ENCODE measurements around the gene DNAJC12.

The DNAJC12 gene

GRCh38 chr10:67819768-67820204 lies 18.2 kb downstream of the DNAJC12 start:
- H3K27ac Mint-ChIP-seq = no peak overlapping the region
- peak in 1 of 2 donors; percentile 23 for ATAC-seq (replicated peaks)
- H3K27me3 Mint-ChIP-seq = no peaks in the 10 kb centered on the region
- no peaks in the 10 kb centered on the region for H3K4me1 Mint-ChIP-seq
- H3K36me3 Mint-ChIP-seq = no peaks in the 10 kb centered on the region
- H3K9me3 Mint-ChIP-seq = peaks cover 0 to 1% of the 10 kb centered on the region in 2 donors
- no peak overlapping the region for H3K4me3 Mint-ChIP-seq
- no peak for DNase-seq

GRCh38 chr10:67818323-67818722 lies 19.7 kb downstream of the DNAJC12 start:
- no peak for DNase-seq
- Mint-ChIP-seq H3K4me1 (no peaks in the 10 kb centered on the region), H3K27me3 (no peaks in the 10 kb centered on the region)

GRCh38 chr10:67816719-67817118 lies 21.3 kb downstream of the DNAJC12 start:
- H3K27ac Mint-ChIP-seq = peak overlapping the region; percentile 47
- ATAC-seq (replicated peaks) (no peak), DNase-seq (no peak)
- H3K36me3 Mint-ChIP-seq = no peaks in the 10 kb centered on the region
- H3K27me3 Mint-ChIP-seq = no peaks in the 10 kb centered on the region
- peaks cover 0 to 1% of the 10 kb centered on the region in 2 donors for H3K9me3 Mint-ChIP-seq
- H3K4me3 Mint-ChIP-seq = no peak overlapping the region
- no peaks in the 10 kb centered on the region for H3K4me1 Mint-ChIP-seq

More at GRCh38 chr10:67818323-67818722, 19.7 kb downstream of the DNAJC12 start:
- H3K36me3 Mint-ChIP-seq = no peaks in the 10 kb centered on the region
- no peak for ATAC-seq (replicated peaks)
- H3K27ac Mint-ChIP-seq = no peak overlapping the region
- peaks cover 0 to 1% of the 10 kb centered on the region in 2 donors for H3K9me3 Mint-ChIP-seq
- H3K4me3 Mint-ChIP-seq = no peak overlapping the region

- no peaks in the 10 kb centered on the region for H3K27me3 Mint-ChIP-seq
- ATAC-seq (replicated peaks) (no peak), DNase-seq (no peak)
- H3K4me3 Mint-ChIP-seq = no peak overlapping the region
- no peaks in the 10 kb centered on the region for H3K4me1 Mint-ChIP-seq
- H3K27ac Mint-ChIP-seq = no peak overlapping the region
- peaks cover 0 to 1% of the 10 kb centered on the region in 2 donors for H3K9me3 Mint-ChIP-seq
- H3K36me3 Mint-ChIP-seq = no peaks in the 10 kb centered on the region
These were observed 22.4 kb downstream of the DNAJC12 start for GRCh38 chr10:67815571-67816059.

- no peak for DNase-seq
- H3K9me3 Mint-ChIP-seq = no peaks in the 10 kb centered on the region
- H3K4me3 Mint-ChIP-seq = no peak overlapping the region
- peaks cover 0 to 4% of the 10 kb centered on the region in 2 donors for H3K27me3 Mint-ChIP-seq
- H3K27ac Mint-ChIP-seq = no peak overlapping the region
- no peak for ATAC-seq (replicated peaks)
- H3K4me1 Mint-ChIP-seq = no peaks in the 10 kb centered on the region
- H3K36me3 Mint-ChIP-seq = no peaks in the 10 kb centered on the region
These were observed 26.0 kb downstream of the DNAJC12 start for GRCh38 chr10:67812007-67812406.

- Mint-ChIP-seq H3K9me3 (no peaks in the 10 kb centered on the region), H3K4me3 (no peak overlapping the region), H3K27ac (no peak overlapping the region), H3K4me1 (no peaks in the 10 kb centered on the region), H3K36me3 (no peaks in the 10 kb centered on the region), H3K27me3 (peaks cover 0 to 4% of the 10 kb centered on the region in 2 donors)
- DNase-seq = no peak
- no peak for ATAC-seq (replicated peaks)
These were observed 28.9 kb downstream of the DNAJC12 start for GRCh38 chr10:67809107-67809506.

- Mint-ChIP-seq H3K4me1 (no peaks in the 10 kb centered on the region), H3K9me3 (no peaks in the 10 kb centered on the region), H3K27ac (no peak overlapping the region), H3K4me3 (no peak overlapping the region), H3K36me3 (no peaks in the 10 kb centered on the region), H3K27me3 (peaks cover 0 to 4% of the 10 kb centered on the region in 2 donors)
- DNase-seq (no peak), ATAC-seq (replicated peaks) (no peak)
These were observed 29.3 kb downstream of the DNAJC12 start for GRCh38 chr10:67808704-67809103.

GRCh38 chr10:67807855-67808456 lies 30.0 kb downstream of the DNAJC12 start:
- Mint-ChIP-seq H3K4me1 (no peaks in the 10 kb centered on the region), H3K27me3 (peaks cover 0 to 4% of the 10 kb centered on the region in 2 donors), H3K4me3 (no peak overlapping the region), H3K9me3 (no peaks in the 10 kb centered on the region), H3K36me3 (no peaks in the 10 kb centered on the region), H3K27ac (no peak overlapping the region)
- DNase-seq = no peak
- no peak for ATAC-seq (replicated peaks)

GRCh38 chr10:67804395-67804678 lies 33.7 kb downstream of the DNAJC12 start:
- no peaks in the 10 kb centered on the region for H3K36me3 Mint-ChIP-seq
- no peak overlapping the region for H3K27ac Mint-ChIP-seq
- no peaks in the 10 kb centered on the region for H3K4me1 Mint-ChIP-seq
- H3K9me3 Mint-ChIP-seq = no peaks in the 10 kb centered on the region
- peaks cover 0 to 4% of the 10 kb centered on the region in 2 donors for H3K27me3 Mint-ChIP-seq
- H3K4me3 Mint-ChIP-seq = no peak overlapping the region
- DNase-seq = no peak
- ATAC-seq (replicated peaks) = no peak

GRCh38 chr10:67803588-67804394 lies 34.2 kb downstream of the DNAJC12 start:
- no peaks in the 10 kb centered on the region for H3K9me3 Mint-ChIP-seq
- no peak overlapping the region for H3K4me3 Mint-ChIP-seq

GRCh38 chr10:67802767-67803538 lies 35.0 kb downstream of the DNAJC12 start:
- Mint-ChIP-seq H3K27ac (no peak overlapping the region), H3K4me3 (no peak overlapping the region), H3K4me1 (no peaks in the 10 kb centered on the region), H3K9me3 (no peaks in the 10 kb centered on the region), H3K36me3 (no peaks in the 10 kb centered on the region), H3K27me3 (no peaks in the 10 kb centered on the region)
- DNase-seq (no peak), ATAC-seq (replicated peaks) (no peak)

More at GRCh38 chr10:67803588-67804394, 34.2 kb downstream of the DNAJC12 start:
- Mint-ChIP-seq H3K36me3 (no peaks in the 10 kb centered on the region), H3K27me3 (peaks cover 0 to 4% of the 10 kb centered on the region in 2 donors), H3K4me1 (no peaks in the 10 kb centered on the region), H3K27ac (no peak overlapping the region)
- no peak for DNase-seq
- ATAC-seq (replicated peaks) = no peak

GRCh38 chr10:67801118-67801517 lies 36.9 kb downstream of the DNAJC12 start:
- no peak for ATAC-seq (replicated peaks)
- no peak for DNase-seq
- Mint-ChIP-seq H3K27me3 (no peaks in the 10 kb centered on the region), H3K9me3 (no peaks in the 10 kb centered on the region), H3K27ac (no peak overlapping the region), H3K4me1 (no peaks in the 10 kb centered on the region), H3K4me3 (no peak overlapping the region), H3K36me3 (no peaks in the 10 kb centered on the region)

GRCh38 chr10:67794909-67795460 lies 43.0 kb downstream of the DNAJC12 start:
- H3K36me3 Mint-ChIP-seq = no peaks in the 10 kb centered on the region
- no peak overlapping the region for H3K27ac Mint-ChIP-seq
- H3K9me3 Mint-ChIP-seq = no peaks in the 10 kb centered on the region
- H3K27me3 Mint-ChIP-seq = no peaks in the 10 kb centered on the region
- no peak for DNase-seq
- no peaks in the 10 kb centered on the region for H3K4me1 Mint-ChIP-seq
- no peak overlapping the region for H3K4me3 Mint-ChIP-seq
- no peak for ATAC-seq (replicated peaks)

GRCh38 chr10:67794256-67794655 lies 43.7 kb downstream of the DNAJC12 start:
- Mint-ChIP-seq H3K36me3 (no peaks in the 10 kb centered on the region), H3K27ac (no peak overlapping the region), H3K4me3 (no peak overlapping the region), H3K9me3 (no peaks in the 10 kb centered on the region), H3K27me3 (no peaks in the 10 kb centered on the region), H3K4me1 (no peaks in the 10 kb centered on the region)
- DNase-seq (no peak), ATAC-seq (replicated peaks) (no peak)

Data from stimulated activated naive B cell treated with anti-CD40 and anti-IgM and Interleukin-4, amounts not matched to agents 10 μg/mL and 1 μg/mL and 100 μg/mL, for 72 hours (primary cell).